DND-41 (cell line): ENCODE data around the gene SP140.

Experiments
- EZH2 ChIP-seq: IDR thresholded peaks from 3 replicates; pipeline ENCODE4 v1.6.1; 2012; ENCODE audit warnings: borderline replicate concordance, low read depth, mild to moderate bottlenecking, moderate library complexity, low read length, inconsistent platforms; ENCODE audit not compliant: severe bottlenecking
- TF ChIP-seq, protein P1 (sequence below): IDR thresholded peaks from 2 replicates; pipeline ENCODE4 v1.5.1; 2012; ENCODE audit warnings: borderline replicate concordance, low read length, moderate library complexity, mild to moderate bottlenecking; ENCODE audit not compliant: poor library complexity, severe bottlenecking; ENCODE audit errors: extremely low read depth

DNA sequence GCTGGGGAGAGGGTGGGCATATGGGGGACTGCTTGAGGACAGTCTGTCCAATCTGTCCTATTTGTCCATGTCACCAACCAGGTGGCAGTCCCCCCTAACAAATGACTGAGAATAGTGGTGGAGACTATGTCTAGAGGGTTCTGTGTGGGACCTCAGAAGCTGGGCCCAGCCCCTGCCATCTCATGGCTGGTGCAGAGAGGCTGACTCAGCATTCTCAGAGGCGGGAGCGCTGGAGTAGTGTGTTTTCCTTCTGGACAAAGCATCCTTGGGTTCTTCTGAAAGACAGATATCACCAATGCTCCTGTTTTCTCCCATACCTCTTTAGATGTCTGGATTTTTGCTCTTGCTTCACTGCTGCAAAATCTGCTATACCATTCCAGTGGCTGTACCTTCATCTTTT lies 57.4 kb downstream of the SP140 start:
- TF ChIP-seq, protein P1, sequence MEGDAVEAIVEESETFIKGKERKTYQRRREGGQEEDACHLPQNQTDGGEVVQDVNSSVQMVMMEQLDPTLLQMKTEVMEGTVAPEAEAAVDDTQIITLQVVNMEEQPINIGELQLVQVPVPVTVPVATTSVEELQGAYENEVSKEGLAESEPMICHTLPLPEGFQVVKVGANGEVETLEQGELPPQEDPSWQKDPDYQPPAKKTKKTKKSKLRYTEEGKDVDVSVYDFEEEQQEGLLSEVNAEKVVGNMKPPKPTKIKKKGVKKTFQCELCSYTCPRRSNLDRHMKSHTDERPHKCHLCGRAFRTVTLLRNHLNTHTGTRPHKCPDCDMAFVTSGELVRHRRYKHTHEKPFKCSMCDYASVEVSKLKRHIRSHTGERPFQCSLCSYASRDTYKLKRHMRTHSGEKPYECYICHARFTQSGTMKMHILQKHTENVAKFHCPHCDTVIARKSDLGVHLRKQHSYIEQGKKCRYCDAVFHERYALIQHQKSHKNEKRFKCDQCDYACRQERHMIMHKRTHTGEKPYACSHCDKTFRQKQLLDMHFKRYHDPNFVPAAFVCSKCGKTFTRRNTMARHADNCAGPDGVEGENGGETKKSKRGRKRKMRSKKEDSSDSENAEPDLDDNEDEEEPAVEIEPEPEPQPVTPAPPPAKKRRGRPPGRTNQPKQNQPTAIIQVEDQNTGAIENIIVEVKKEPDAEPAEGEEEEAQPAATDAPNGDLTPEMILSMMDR, result no peak
- TF ChIP-seq EZH2, result no peak
